ENCODE results near the gene ZNF169.
"Not testable (repeated sequence)": the region's sequence is repeated elsewhere in the genome, so short reads cannot be mapped to it uniquely, and the experiment has no call there.

- not testable (repeated sequence) for TF ChIP-seq POLR2AphosphoS5, POLR2A, TAF1 (IDR thresholded peaks at IDR 0.05; ENCODE audit: low read depth, low read length)
Observed at GRCh38 chr9:94341703-94342102, 82.6 kb downstream of the ZNF169 start.
